CD14-positive monocyte (primary cell): ENCODE results near the gene KIF5C. TPM values are rescaled to one million over a fixed set of nuclear protein-coding genes. Genes with fewer than 3 reads are reported as not detected.

Experiments
- DNase-seq, 3 donors: peaks; one replicate each; pipeline ENCODE4 v3.0.0-alpha.2; 2011 to 2022
- H2AFZ ChIP-seq: 2 replicates; pipeline ENCODE4 v1.6.0; 2012; ENCODE audit warnings: mild to moderate bottlenecking, low read depth, low read length, inconsistent platforms; ENCODE audit not compliant: insufficient read depth, poor library complexity, severe bottlenecking
- H3K27ac ChIP-seq, 2 donors: 1 replicate in 1 of 2; 2 replicates in 1 of 2; pipeline ENCODE4 v1.5.1; 2012 to 2013; ENCODE audit warnings: low read length in 2 of 2, control low read depth in 1 of 2, inconsistent platforms in 1 of 2, low read depth in 1 of 2, mild to moderate bottlenecking in 1 of 2
- H3K27me3 ChIP-seq, 2 donors: one replicate each; pipeline versions ENCODE4 v1.6.0 to v1.6.1; 2011 to 2013; ENCODE audit warnings: low read length in 2 of 2; ENCODE audit not compliant: control insufficient read depth in 2 of 2, insufficient read depth in 2 of 2
- H3K36me3 ChIP-seq, 2 donors: replicated peaks in 1 of 2; 1 replicate in 1 of 2; 2 replicates in 1 of 2; pipeline versions ENCODE4 v1.5.1 to v1.6.1; 2012 to 2013; ENCODE audit warnings: low read length in 2 of 2, control low read depth in 1 of 2, inconsistent platforms in 1 of 2, mild to moderate bottlenecking in 1 of 2; ENCODE audit not compliant: insufficient read depth in 2 of 2, control insufficient read depth in 1 of 2
- H3K4me1 ChIP-seq, 2 donors: 1 replicate in 1 of 2; 2 replicates in 1 of 2; pipeline versions ENCODE4 v1.5.1 to v1.6.1; 2012 to 2013; ENCODE audit warnings: low read length in 2 of 2, control low read depth in 1 of 2, inconsistent platforms in 1 of 2, mild to moderate bottlenecking in 1 of 2, moderate library complexity in 1 of 2; ENCODE audit not compliant: insufficient read depth in 2 of 2, control insufficient read depth in 1 of 2
- H3K4me2 ChIP-seq: replicated peaks from 2 replicates; pipeline ENCODE3; 2012; ENCODE audit warnings: low read length, moderate library complexity, mild to moderate bottlenecking; ENCODE audit not compliant: poor library complexity, severe bottlenecking; ENCODE audit errors: extremely low read depth
- H3K4me3 ChIP-seq, 3 experiments: fragments of 200-600 bp in 1 of 3; sonication (generic) in 1 of 3; replicated peaks in 1 of 3; 1 replicate in 2 of 3; 2 replicates in 1 of 3; pipeline ENCODE4 v1.5.1; 2011 to 2013; ENCODE audit warnings: low read length in 3 of 3, mild to moderate bottlenecking in 3 of 3, control low read depth in 2 of 3, low read depth in 2 of 3, inconsistent platforms in 1 of 3, moderate library complexity in 1 of 3
- H3K79me2 ChIP-seq: 2 replicates; pipeline ENCODE4 v1.6.0; 2012; ENCODE audit warnings: mild to moderate bottlenecking, control low read depth, inconsistent platforms, low read length, moderate library complexity; ENCODE audit not compliant: insufficient read depth
- H3K9ac ChIP-seq: 2 replicates; pipeline ENCODE4 v1.6.0; 2017; ENCODE audit warnings: low read length, mild to moderate bottlenecking; ENCODE audit not compliant: insufficient read depth, poor library complexity, severe bottlenecking
- H3K9me3 ChIP-seq, 2 donors: replicated peaks in 1 of 2; 1 replicate in 1 of 2; 2 replicates in 1 of 2; pipeline versions ENCODE4 v1.5.1 to v1.6.1; 2012 to 2013; ENCODE audit warnings: low read length in 2 of 2, control low read depth in 1 of 2; ENCODE audit not compliant: control insufficient read depth in 1 of 2, insufficient read depth in 1 of 2
- H4K20me1 ChIP-seq: 2 replicates; pipeline ENCODE4 v1.6.0; 2012; ENCODE audit warnings: mild to moderate bottlenecking, low read length, control low read depth, moderate library complexity; ENCODE audit not compliant: insufficient read depth
- H3K27ac Mint-ChIP-seq, 7 donors: one replicate each; pipeline ENCODE4 v1.8.0; 2020; ENCODE audit warnings: mild to moderate bottlenecking in 7 of 7, mixed read lengths in 7 of 7, moderate library complexity in 6 of 7, inconsistent platforms in 2 of 7
- H3K27me3 Mint-ChIP-seq, 3 donors: one replicate each; pipeline ENCODE4 v1.8.0; 2021 to 2022; ENCODE audit warnings: low read depth in 3 of 3, mild to moderate bottlenecking in 3 of 3, mixed read lengths in 3 of 3, moderate library complexity in 3 of 3, inconsistent platforms in 1 of 3
- H3K36me3 Mint-ChIP-seq, 2 donors: one replicate each; pipeline ENCODE4 v1.8.0; 2020; ENCODE audit warnings: mixed read lengths in 2 of 2, inconsistent platforms in 1 of 2, mild to moderate bottlenecking in 1 of 2
- H3K4me1 Mint-ChIP-seq: one replicate; pipeline ENCODE4 v1.8.0; 2020; ENCODE audit warnings: mild to moderate bottlenecking, mixed read lengths
- H3K4me3 Mint-ChIP-seq, 2 donors: one replicate each; pipeline ENCODE4 v1.8.0; 2020; ENCODE audit warnings: mild to moderate bottlenecking in 2 of 2, mixed read lengths in 2 of 2, moderate library complexity in 1 of 2
- H3K9me3 Mint-ChIP-seq, 7 donors: one replicate each; pipeline ENCODE4 v1.8.0; 2020 to 2022; ENCODE audit warnings: mixed read lengths in 7 of 7, mild to moderate bottlenecking in 6 of 7, moderate library complexity in 6 of 7, inconsistent platforms in 2 of 7
- WGBS: methylation state at CpG from one replicate; pipeline ENCODE4 v1.1.5; 2013; ENCODE audit warnings: missing lambda C conversion rate; ENCODE audit not compliant: insufficient coverage; 5-methylcytosine and 5-hydroxymethylcytosine counted together
- intact Hi-C, 2 donors: fragments of 100-400 bp; cut with micrococcal nuclease; formaldehyde crosslinking; loops; one replicate each; pipeline versions ENCODE4 v1.15.0 to v1.15.1; 2023
- polyA plus RNA-seq, 3 donors: library from polyadenylated mRNA; depleted of rRNA in 1 of 3; unstranded in 2 of 3; stranded (reverse) in 1 of 3; fragments of 300-500 nt in 2 of 3; fragments of >200 nt in 1 of 3; fragmentation: Illumina TruSeq in 2 of 3; gene quantifications; 1 replicate in 2 of 3; 2 replicates in 1 of 3; pipeline ENCODE4 v1.2.3, GENCODE V29; 2012 to 2021
- TF ChIP-seq, protein P1 (sequence below): fragments of 200-600 bp; IDR thresholded peaks from one replicate; pipeline ENCODE4 v1.8.0; 2022; ENCODE audit warnings: antibody characterized with exemption, mild to moderate bottlenecking

Gene KIF5C
- polyA plus RNA-seq, 3 donors, result 0.04 TPM; not detected in 2

DNA sequence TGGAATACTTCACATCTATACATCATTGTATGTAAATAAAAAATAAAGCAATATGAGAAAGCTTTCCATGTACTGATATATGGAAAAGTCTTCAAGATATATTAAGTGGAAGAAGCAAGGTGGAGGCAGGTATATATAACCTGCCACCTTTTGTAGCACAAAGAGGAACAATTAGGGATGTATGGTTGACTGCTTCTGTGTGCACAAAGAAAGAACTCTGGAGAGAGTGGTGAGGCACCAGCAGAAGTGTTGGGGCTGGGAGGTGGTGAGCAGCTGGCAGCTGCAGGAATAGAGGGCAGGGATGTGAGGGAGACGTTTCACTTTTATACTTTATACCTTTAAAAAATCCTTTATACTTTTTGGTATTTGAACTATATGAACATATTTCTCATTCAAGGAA is 26.1 kb downstream of the KIF5C start:
- H4K20me1 ChIP-seq, result no peaks in the 10 kb centered on the region
- no peak overlapping the region for H3K4me3 ChIP-seq
- H3K4me1 ChIP-seq, result no peaks in the 10 kb centered on the region
- H3K9me3 Mint-ChIP-seq, result peaks cover 0 to 2% (median 0%) of the 10 kb centered on the region in 7 donors
- no peaks in the 10 kb centered on the region for H3K79me2 ChIP-seq
- no peak overlapping the region for H2AFZ ChIP-seq
- no peak for DNase-seq
- H3K36me3 Mint-ChIP-seq, result no peaks in the 10 kb centered on the region
- no peak overlapping the region for H3K27ac ChIP-seq
- no peaks in the 10 kb centered on the region for H3K36me3 ChIP-seq
- intact Hi-C loops, result no loop called here
- no peak overlapping the region for H3K27ac Mint-ChIP-seq
- peaks cover 0 to 11% (median 3%) of the 10 kb centered on the region in 3 donors for H3K27me3 Mint-ChIP-seq
- H3K27me3 ChIP-seq, result no peaks in the 10 kb centered on the region
- no peaks in the 10 kb centered on the region for H3K4me1 Mint-ChIP-seq
- H3K4me2 ChIP-seq, result no peak overlapping the region
- no peak overlapping the region for H3K9ac ChIP-seq
- H3K9me3 ChIP-seq, result no peaks in the 10 kb centered on the region
- WGBS, result no CpG with 5 or more reads among the region's 1 CpG
- no peak overlapping the region for H3K4me3 Mint-ChIP-seq
- TF ChIP-seq, protein P1, sequence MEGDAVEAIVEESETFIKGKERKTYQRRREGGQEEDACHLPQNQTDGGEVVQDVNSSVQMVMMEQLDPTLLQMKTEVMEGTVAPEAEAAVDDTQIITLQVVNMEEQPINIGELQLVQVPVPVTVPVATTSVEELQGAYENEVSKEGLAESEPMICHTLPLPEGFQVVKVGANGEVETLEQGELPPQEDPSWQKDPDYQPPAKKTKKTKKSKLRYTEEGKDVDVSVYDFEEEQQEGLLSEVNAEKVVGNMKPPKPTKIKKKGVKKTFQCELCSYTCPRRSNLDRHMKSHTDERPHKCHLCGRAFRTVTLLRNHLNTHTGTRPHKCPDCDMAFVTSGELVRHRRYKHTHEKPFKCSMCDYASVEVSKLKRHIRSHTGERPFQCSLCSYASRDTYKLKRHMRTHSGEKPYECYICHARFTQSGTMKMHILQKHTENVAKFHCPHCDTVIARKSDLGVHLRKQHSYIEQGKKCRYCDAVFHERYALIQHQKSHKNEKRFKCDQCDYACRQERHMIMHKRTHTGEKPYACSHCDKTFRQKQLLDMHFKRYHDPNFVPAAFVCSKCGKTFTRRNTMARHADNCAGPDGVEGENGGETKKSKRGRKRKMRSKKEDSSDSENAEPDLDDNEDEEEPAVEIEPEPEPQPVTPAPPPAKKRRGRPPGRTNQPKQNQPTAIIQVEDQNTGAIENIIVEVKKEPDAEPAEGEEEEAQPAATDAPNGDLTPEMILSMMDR, result no peak

DNA sequence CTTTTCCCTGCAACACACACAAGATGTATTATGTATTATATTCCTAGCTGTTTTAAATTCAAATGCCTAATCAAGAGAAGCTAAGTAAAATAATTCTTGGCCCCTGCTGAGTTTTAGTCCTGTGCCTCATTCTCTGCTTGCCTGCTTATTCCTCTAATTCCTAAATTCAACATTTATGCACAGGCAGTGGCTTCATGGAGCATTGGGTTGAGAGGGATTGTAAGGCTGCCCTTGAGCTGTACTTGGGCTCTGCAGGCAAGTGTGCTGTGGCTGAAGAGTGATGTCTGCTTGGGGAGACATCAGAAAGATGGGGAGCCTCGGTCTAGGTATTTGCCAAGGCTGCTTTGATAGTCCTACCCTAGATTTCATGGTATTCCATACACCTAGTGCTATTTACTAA is 27.8 kb downstream of the KIF5C start:
- no peaks in the 10 kb centered on the region for H3K4me1 Mint-ChIP-seq
- Histone ChIP-seq H3K27me3 (no peaks in the 10 kb centered on the region), H4K20me1 (no peaks in the 10 kb centered on the region), H2AFZ (no peak overlapping the region), H3K4me1 (no peaks in the 10 kb centered on the region), H3K27ac (no peak overlapping the region), H3K4me2 (no peak overlapping the region), H3K79me2 (no peaks in the 10 kb centered on the region), H3K9me3 (peaks cover 0 to 5% of the 10 kb centered on the region in 2 donors), H3K9ac (no peak overlapping the region), H3K4me3 (no peak overlapping the region), H3K36me3 (no peaks in the 10 kb centered on the region)
- peaks cover 0 to 6% (median 2%) of the 10 kb centered on the region in 7 donors for H3K9me3 Mint-ChIP-seq
- no peak for DNase-seq
- WGBS, result no CpG with 5 or more reads among the region's 1 CpG
- peaks cover 0 to 11% (median 3%) of the 10 kb centered on the region in 3 donors for H3K27me3 Mint-ChIP-seq
- no peaks in the 10 kb centered on the region for H3K36me3 Mint-ChIP-seq
- intact Hi-C loops, result no loop called here
- H3K27ac Mint-ChIP-seq, result peak overlapping the region in 1 of 7 donors; percentile 61
- TF ChIP-seq, protein P1, result no peak
- no peak overlapping the region for H3K4me3 Mint-ChIP-seq
